Type B pancreatic cell (in vitro differentiated cells): ENCODE data around the gene APOBEC3C. TPM values are rescaled to one million over a fixed set of nuclear protein-coding genes. Genes with fewer than 3 reads are reported as not detected.
"Not testable (repeated sequence)": the region's sequence is repeated elsewhere in the genome, so short reads cannot be mapped to it uniquely, and the experiment has no call there.

Experiments used
- DNase-seq: peaks from one replicate; pipeline ENCODE4 v3.0.0; 2021; ENCODE audit warnings: mixed read lengths; ENCODE audit not compliant: unreplicated experiment; ENCODE audit errors: extremely low spot score
- H3K27ac Mint-ChIP-seq: 2 replicates; pipeline ENCODE4 v1.8.0; 2021; ENCODE audit warnings: mild to moderate bottlenecking, mixed read lengths
- H3K27me3 Mint-ChIP-seq: 2 replicates; pipeline ENCODE4 v1.8.0; 2021; ENCODE audit warnings: mixed read lengths
- H3K36me3 Mint-ChIP-seq: 2 replicates; pipeline ENCODE4 v1.8.0; 2021; ENCODE audit warnings: mixed read lengths
- H3K4me1 Mint-ChIP-seq: one replicate; pipeline ENCODE4 v1.8.0; 2021; ENCODE audit warnings: mixed read lengths; ENCODE audit not compliant: unreplicated experiment
- H3K4me3 Mint-ChIP-seq: 2 replicates; pipeline ENCODE4 v1.8.0; 2021; ENCODE audit warnings: mild to moderate bottlenecking, mixed read lengths
- H3K9me3 Mint-ChIP-seq: 2 replicates; pipeline ENCODE4 v1.8.0; 2021; ENCODE audit warnings: mixed read lengths
- CTCF ChIP-seq: fragments of 200-600 bp; sonication (generic); conservative IDR thresholded peaks from 2 replicates; pipeline ENCODE4 v1.5.0; 2021; ENCODE audit warnings: antibody characterized with exemption, mild to moderate bottlenecking
- total RNA-seq: library from RNA; stranded (reverse); gene quantifications from 2 replicates; pipeline ENCODE4 v1.2.1, GENCODE V29; 2021; ENCODE audit warnings: low replicate concordance

The APOBEC3C gene
- total RNA-seq, 1 donor from 2014 or later, result 26.0 TPM

DNA sequence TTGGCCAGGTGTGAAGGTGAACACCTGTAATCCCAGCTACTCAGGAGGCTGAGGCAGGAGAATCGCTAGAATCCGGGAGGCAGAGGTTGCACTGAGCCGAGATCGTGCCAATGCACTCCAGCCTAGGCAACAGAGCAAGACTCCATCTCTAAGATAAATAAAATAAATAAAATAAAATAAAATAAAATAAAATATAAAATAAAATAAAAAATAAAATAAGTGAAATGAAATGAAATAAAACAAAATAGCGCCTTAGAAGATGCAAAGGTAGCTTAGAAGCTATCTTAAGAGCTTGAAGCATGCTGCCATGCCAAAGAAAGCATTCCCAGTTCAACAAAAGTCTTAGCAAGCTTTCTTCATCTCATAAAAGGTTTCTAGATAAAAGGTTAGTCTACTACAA, 6.9 kb upstream of the APOBEC3C start:
- H3K27me3 Mint-ChIP-seq, result no peaks in the 10 kb centered on the region
- no peaks in the 10 kb centered on the region for H3K36me3 Mint-ChIP-seq
- no peaks in the 10 kb centered on the region for H3K9me3 Mint-ChIP-seq
- TF ChIP-seq CTCF, result no peak
- no peak for DNase-seq
- H3K4me3 Mint-ChIP-seq, result no peak overlapping the region
- no peak overlapping the region for H3K27ac Mint-ChIP-seq
- peaks cover 15% of the 10 kb centered on the region for H3K4me1 Mint-ChIP-seq

DNA sequence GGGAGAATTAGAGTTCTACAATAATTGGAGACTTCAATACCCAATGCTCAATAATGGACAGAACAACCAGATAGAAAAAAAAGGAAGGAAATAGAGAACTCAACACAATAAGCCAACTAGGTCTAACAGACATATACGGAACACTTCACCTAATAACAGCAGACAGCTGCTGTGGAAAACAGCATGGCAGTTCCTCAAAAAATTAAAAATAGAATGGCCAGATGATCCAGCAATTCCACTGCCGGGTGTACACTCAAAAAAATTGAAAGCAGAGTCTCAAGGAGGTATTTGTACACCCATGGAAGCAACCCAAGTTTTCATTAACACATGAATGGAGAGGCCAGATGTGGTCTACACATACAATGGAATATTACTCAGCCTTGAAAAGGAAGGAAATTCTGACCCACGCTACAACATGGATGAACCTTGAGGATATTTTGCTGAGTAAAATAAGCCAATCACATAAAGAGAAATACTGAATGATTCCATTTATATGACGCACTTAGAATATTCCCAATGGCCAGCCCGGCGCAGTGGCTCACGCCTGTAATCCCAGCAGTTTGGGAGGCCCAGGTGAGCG, 5.7 kb upstream of the APOBEC3C start:
- not testable (repeated sequence) for H3K27ac Mint-ChIP-seq, H3K4me3 Mint-ChIP-seq, H3K27me3 Mint-ChIP-seq, DNase-seq, H3K36me3 Mint-ChIP-seq, H3K9me3 Mint-ChIP-seq
- H3K4me1 Mint-ChIP-seq, result peaks cover 20% of the 10 kb centered on the region

DNA sequence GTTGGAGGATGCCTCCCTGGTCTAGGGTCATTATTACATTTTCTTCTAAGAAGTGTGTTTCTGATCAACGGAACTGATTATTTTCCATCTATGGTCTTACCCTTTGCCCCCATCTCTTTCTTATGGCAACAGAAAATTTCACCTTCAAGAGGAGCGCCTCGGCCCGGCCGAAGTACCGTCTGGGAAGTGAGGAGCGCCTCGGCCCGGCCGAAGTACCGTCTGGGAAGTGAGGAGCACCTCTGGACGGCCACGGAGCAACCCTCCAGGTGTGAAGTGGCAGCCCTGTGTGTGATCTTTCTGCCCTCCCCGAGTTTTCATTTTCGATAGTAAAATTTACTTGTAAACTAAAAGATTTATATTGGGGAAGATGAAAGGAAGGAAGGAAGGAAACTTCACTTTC, 3.1 kb upstream of the APOBEC3C start:
- no peaks in the 10 kb centered on the region for H3K9me3 Mint-ChIP-seq
- H3K36me3 Mint-ChIP-seq, result no peaks in the 10 kb centered on the region
- H3K4me1 Mint-ChIP-seq, result peaks cover 30% of the 10 kb centered on the region
- H3K27me3 Mint-ChIP-seq, result no peaks in the 10 kb centered on the region
- TF ChIP-seq CTCF, result no peak
- no peak overlapping the region for H3K4me3 Mint-ChIP-seq
- no peak overlapping the region for H3K27ac Mint-ChIP-seq
- no peak for DNase-seq

GRCh38 chr22:39012533-39013511, 1.2 kb upstream of the APOBEC3C start:
- peak overlapping the region; percentile 64 for H3K4me3 Mint-ChIP-seq
- H3K36me3 Mint-ChIP-seq, result no peaks in the 10 kb centered on the region
- no peak for TF ChIP-seq CTCF
- no peaks in the 10 kb centered on the region for H3K27me3 Mint-ChIP-seq
- no peak for DNase-seq
- no peaks in the 10 kb centered on the region for H3K9me3 Mint-ChIP-seq
- H3K27ac Mint-ChIP-seq, result peak overlapping the region; percentile 30
- peaks cover 30% of the 10 kb centered on the region for H3K4me1 Mint-ChIP-seq

DNA sequence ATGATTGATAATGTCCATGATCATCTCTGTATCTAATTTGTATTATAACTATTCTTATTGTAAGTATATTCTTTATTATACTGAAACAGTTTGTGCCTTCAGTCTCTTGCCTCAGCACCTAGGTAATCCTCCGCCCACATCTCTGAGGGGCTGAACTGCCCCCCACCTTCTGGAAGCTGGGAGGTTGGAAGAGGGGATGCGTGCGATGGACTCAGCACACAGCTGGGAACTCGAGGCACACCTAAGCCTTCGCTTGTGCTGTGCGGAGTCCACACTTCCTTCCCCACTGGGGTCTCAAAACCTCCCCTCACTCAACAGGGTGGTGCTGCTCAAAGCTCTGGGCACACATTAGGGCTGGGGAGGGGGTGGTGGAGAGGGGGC, 506 bp upstream of the APOBEC3C start:
- not testable (repeated sequence) for H3K36me3 Mint-ChIP-seq

DNA sequence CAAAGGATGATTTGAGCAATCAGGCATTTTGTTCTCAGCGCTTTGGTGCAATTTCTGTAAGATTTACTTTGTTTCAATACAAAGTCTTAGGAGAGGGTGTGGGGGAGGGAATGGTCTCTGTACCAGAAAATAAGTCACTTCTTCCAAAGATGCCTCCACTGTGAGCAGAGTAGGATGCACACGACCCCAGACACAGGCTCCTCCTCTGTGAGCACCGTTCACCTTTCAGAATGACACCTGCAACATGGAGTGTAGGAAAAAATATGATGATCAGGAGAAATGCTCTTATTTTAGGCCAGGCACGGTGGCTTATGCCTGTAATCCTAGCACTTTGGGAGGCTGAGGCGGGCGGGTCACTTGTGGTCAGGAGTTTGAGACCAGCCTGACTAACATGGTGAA, 665 bp downstream of the APOBEC3C start:
- not testable (repeated sequence) for DNase-seq, H3K9me3 Mint-ChIP-seq, H3K27me3 Mint-ChIP-seq, H3K36me3 Mint-ChIP-seq
- Mint-ChIP-seq H3K4me1 (peaks cover 40% of the 10 kb centered on the region), H3K4me3 (peak overlapping the region; percentile 90), H3K27ac (peak overlapping the region; percentile 95)

More for the DNA sequence above, 506 bp upstream of the APOBEC3C start:
- Mint-ChIP-seq H3K4me1 (peaks cover 32% of the 10 kb centered on the region), H3K27ac (peak overlapping the region; percentile 95)
- not testable (repeated sequence) for DNase-seq, H3K4me3 Mint-ChIP-seq, H3K27me3 Mint-ChIP-seq, H3K9me3 Mint-ChIP-seq

- TF ChIP-seq CTCF, result no peak
- DNase-seq, result no peak
- Mint-ChIP-seq H3K27me3 (no peaks in the 10 kb centered on the region), H3K27ac (no peak overlapping the region), H3K36me3 (no peaks in the 10 kb centered on the region), H3K4me3 (no peak overlapping the region), H3K4me1 (peaks cover 46% of the 10 kb centered on the region), H3K9me3 (no peaks in the 10 kb centered on the region)
Measured at GRCh38 chr22:39016592-39016991, 2.5 kb downstream of the APOBEC3C start.
